Measurements from ENCODE around the gene CCDC142.
"Not testable (repeated sequence)": the region's sequence is repeated elsewhere in the genome, so short reads cannot be mapped to it uniquely, and the experiment has no call there.

Gene CCDC142

DNA sequence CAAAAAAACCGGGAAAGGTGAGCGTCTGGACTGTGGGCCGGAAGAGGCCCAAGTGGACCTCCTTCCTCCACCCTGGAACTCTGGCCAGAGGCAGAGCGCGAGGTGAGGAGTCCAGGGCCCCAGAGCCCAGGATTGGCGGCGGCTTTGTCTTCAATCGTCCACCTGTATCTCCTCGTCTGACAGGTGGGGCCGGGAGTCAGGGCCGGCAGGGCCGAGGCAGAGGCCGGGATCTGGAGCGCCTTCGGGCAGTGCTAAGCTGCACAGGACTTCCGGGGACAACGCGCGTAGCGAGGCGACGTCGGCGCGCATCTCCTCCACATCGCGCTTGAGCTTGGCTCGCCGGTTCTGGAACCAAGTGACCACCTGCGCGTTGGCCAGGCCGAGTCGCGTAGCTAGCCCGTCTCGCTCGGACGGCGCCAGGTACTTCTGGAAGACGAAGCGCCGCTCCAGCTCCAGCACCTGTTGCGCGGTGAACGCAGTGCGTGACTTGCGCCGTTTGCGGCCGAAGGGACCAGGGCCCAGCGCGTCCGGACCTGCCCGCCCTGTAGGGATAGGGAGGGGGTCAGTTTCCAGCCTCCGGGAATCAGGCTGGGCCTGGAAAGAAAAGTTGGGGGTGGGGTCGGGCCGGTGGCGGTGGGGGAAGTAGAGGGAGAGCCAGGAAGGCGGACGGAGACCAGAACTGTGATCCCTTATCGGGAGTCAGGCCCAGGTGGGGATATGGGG is 15.1 kb upstream of the CCDC142 start:
- peak; percentile 37 for DNase-seq

DNA sequence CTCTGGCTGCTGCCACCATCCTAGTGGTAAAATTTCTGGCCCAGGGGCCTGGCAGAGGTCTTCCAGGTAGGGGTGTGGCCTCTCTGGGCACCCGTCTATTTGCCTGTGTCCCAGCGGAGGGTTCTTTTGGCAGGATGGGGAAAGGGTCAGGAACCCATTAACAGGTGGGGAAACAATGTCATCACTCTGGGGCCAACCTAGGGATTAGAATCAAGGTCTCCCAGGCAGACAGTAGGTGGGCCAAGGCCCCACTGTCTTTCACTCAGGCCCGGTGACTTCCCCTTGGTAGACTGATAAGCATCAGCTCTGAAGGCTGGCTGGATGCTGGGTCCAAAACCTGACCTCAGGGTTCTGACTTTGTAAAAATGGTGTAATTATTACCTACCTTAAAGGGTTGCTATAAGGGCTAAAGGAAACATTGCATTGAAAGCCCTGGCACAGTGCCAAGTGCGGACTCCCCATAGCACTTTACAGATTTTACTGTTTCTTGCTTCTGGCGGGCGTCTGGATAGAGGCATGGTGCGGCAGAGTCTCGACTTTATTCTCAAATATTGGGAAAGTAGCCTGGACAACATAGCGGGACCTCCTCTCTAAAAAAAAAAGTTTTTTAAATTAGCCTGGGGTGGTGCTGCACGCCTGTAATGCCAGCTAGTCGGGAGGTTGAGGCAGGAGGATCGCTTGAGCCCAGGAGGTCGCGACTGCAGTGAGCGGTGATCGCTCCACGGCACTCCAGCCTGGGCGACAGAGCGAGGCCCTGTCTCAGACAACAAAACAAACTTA is 14.4 kb upstream of the CCDC142 start:
- no peak for DNase-seq

- no peak for DNase-seq
Observed at GRCh38 chr2:74495440-74495839, 12.6 kb upstream of the CCDC142 start.

DNA sequence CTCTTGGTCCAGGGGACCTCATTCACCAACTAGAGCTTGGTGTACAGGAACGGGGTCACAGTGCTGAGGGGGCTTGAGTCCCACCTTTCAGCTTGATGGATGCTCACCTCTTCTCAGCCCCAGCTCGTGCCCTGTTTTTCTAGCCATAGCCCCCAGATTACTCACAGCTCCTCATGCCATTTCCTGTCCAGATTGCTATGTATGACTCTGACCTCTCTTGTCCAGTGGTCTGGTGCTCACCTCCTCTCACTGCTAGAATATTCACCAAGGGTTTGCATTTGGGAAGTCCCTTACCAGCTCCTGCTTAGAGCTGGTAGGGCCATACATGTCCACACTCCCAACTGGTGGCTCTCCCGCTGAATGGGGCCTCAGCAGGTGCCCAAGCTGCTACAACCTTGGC is 10.7 kb upstream of the CCDC142 start:
- no peak for DNase-seq

DNA sequence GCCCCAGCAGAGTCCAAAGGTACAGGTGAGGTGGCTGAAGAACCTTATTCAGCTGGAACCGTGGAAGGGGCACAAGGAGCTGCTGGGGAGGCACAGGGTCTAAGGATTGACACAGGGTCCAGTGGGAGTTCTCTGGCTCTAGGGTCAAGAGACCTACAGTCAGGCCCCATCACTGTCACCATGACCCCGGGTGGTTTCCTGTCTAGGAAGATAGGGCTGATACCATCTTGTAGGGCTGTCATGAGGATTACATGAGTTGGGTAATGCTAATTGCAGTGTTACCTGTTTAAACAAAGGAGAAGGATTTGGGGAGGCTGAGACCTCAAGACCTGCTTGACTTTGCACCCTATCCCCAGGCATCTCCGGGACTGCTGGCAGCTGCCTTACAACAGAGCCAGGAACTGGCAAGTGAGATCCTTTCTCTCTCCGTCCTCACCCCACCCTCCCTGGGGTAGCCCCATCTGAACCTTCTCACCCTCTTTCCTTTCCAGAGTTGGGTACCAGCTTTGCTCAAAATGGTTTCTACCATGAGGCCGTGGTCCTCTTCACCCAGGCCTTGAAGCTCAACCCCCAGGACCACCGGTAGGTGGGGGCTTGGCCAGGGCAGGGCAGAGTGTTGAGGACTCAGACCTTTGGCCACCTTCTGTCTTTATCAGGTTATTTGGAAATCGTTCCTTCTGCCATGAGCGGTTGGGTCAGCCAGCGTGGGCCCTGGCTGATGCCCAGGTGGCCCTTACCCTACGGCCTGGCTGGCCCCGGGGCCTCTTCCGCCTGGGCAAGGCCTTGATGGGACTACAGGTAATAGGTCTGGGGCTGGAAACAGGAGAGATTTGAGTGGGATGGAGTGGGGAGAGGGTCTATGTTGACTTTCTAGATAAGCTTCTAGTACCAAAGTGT is 9.1 kb upstream of the CCDC142 start:
- DNase-seq, result no peak

DNA sequence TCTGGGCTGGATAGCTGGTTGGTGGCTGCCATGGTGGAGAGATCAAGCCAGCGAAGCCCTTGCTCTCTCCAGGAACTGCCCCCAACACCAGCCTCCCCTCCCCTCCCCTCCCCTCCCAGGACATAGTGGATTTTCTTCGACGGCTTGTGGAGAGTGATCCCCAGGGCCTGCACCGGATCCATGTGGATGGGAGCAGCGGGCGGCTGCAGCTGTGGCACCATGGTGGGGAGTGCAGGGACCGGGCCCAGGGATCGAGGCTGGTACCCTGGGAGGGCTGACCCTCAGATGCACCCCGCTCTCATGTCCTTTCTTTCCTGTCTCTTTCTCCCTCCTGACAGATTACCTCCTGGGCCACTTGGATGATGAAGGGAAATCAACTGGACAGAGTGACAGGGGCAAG is 7.1 kb upstream of the CCDC142 start:
- DNase-seq, result no peak

GRCh38 chr2:74488643-74489481 is 6.1 kb upstream of the CCDC142 start:
- no peak for DNase-seq

DNA sequence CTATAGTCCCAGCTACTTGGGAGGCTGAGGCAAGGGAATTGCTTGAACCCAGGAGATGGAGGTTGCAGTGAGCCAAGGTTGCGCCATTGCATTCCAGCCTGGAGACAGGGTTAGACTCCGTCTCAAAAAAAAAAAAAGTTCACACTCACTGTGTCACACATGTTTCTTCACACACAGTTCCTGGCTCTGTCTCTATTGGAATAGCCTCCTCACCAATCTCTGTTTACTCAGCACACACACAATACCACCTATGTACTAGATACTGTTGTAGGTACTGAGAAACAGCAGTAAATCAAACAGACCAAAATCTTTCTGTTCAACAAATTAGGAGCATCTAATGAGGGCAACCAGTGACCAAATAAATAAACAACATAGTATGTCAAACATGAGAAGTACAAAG is 3.3 kb upstream of the CCDC142 start:
- DNase-seq, result no peak

- DNase-seq, result not testable (repeated sequence)
Observed at GRCh38 chr2:74483675-74484164, 922 bp upstream of the CCDC142 start.

DNA sequence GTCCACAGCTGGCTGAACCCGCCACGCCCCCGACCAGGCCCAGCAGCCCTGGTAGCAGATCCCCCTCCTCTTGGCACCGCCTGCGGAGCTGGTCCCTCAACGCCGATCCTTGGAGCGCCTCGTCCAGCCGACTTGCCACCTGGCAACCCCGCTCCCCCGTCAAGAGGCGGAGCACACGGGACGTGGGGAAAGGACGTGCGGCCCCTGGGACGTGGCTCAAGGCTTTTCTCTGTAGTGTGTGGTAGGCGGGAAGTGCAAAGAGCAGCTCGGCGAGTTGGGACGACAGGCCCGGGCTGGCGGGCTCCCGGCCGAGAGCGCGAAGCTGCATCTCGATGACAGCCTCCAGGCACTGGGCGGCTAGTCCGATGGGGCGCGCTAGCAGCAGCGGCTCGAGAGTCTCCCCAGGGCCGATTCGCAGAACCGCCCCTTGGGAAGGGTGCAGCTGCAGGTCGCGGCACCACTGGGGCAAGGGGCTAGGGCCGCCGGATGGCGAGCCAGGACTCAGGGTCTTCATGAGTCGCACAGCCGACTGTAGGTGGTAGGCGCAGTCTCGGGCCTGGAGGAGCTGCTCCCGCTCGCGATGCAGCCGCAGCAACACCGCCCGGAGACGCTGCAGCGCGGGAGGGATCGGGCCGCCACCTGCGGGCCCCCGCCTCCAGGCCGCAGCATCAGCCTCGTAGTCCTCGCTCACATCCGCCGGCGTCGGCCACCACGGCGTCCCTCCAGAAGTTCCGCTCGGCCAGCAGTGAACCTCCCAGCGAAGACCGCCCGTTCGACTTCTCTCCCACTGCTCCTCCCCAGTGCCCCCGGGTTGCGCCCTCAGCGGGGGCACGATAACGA is 617 bp downstream of the CCDC142 start:
- DNase-seq, result peak; percentile 28

GRCh38 chr2:74481431-74481830 is 1.4 kb downstream of the CCDC142 start:
- DNase-seq, result no peak

GRCh38 chr2:74474899-74475298 is 7.9 kb downstream of the CCDC142 start:
- no peak for DNase-seq

DNA sequence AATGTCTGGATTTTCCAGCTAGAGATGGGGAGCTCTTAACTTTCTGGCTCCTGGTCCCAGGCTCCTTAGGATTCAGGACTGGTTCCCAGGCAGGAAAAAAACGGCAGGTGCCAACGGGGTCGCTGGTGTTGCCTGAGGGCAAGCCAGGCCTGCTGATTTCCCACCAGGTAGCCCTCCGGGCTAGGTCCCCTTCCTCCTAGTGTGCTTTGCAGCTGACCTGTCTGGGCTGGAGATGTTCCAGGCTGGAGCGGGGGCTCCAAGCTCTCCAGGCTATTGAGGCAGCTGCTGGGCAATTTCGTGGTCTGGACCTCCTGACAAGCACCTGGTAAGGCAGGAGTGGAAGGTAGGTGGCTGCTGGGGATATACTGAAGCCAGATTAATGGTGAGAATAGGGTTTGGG is 8.3 kb downstream of the CCDC142 start:
- DNase-seq, result no peak

- DNase-seq, result no peak
Observed at GRCh38 chr2:74472945-74473258, 9.9 kb downstream of the CCDC142 start.

- DNase-seq, result peak; percentile 93
Observed at GRCh38 chr2:74472086-74472944, 10.5 kb downstream of the CCDC142 start, which contains the start of gene MRPL53. Gene MRPL53 (minus strand): TSS chr2:74472680. CDS start chr2:74472660, 20 bp downstream.

DNA sequence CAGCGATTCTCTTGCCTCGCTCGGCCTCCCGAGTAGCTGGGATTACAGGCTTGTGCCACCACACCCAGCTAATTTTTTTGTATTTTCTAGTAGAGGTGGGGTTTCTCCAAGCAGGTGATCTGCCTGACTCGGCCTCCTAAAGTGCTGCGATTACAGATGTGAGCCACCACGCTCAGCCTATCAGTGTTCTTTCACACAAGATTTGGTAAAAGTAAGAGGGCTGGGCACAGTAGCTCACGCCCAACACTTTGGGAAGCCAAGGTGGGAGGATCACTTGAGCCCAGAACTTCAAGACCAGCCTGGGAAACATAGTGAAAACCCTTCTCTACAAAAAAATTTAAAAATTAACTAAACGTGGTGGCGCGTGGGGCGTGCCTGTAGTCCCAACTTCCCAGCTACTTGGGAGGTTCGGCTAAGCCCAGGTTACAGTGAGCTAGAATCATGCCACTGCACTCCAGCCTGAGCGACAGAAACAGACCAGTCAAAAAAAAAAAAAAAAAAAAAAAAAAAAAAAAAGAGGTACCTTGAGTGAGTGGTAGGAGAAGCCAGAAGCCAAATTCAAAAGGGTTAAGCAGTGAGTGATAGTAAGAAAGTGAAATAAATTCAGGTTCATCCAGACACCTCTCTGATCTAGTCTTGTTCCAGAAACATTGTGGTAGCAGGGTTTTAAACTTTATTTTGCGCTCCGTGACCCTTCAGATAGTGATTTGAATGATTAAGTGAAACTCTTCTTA is 11.3 kb downstream of the CCDC142 start:
- no peak for DNase-seq

DNA sequence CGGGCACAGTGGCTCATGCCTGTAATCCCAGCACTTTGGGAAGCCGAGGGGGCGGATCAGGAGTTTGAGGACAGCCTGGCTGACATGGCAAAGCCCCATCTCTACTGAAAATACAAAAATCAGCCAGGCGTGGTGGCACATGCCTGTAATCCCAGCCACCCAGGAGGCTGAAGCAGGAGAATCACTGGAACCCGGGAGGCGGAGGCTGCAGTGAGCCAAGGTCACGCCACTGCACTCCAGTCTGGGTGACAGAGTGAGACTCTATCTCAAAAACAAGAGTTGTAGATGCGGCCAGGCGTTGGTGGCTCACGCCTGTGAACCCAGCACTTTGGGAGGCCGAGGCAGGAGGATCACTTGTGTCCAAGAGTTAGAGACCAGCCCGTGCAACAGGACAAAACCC is 12.1 kb downstream of the CCDC142 start:
- not testable (repeated sequence) for DNase-seq

- no peak for DNase-seq
Observed at GRCh38 chr2:74464406-74464805, 18.4 kb downstream of the CCDC142 start.

GRCh38 chr2:74462786-74463105 is 20.1 kb downstream of the CCDC142 start:
- DNase-seq, result no peak

Data from NCI-H510A treated with DMSO at 0.1 percent for 48 hours (cell line).